Amniotic stem cell (primary cell): ENCODE measurements around the gene IGSF22.

Experiments
- DNase-seq: peaks from one replicate; lab custom pipeline; 2025; lab: John Stamatoyannopoulos, UW

Gene IGSF22

GRCh38 chr11:18743900-18744514 lies 18.0 kb upstream of the IGSF22 start:
- no peak for DNase-seq

- DNase-seq = no peak
These were observed 17.4 kb upstream of the IGSF22 start for GRCh38 chr11:18743365-18743764.

GRCh38 chr11:18741783-18742182 lies 15.8 kb upstream of the IGSF22 start:
- DNase-seq = no peak

- DNase-seq = no peak
These were observed 13.7 kb upstream of the IGSF22 start for GRCh38 chr11:18739685-18740084.

DNA sequence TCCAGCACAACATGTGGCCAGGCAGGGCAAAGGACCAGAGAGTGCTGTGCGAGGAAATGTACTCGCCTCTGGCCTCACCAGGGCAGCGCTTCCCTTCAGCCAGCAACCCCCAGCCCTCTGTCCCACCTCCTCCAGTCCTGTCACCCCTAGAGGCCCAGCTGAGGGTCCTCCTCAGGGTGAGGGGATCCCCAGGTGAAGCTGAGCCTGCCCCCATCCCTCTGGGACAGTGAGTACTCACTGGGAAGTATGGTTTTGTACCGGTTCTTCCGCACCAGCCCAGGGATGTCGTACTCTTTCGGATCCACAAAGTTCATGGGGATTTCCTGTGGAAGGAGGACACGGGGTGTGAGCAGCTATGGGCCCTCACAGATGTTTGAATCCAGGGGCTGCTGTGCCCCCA lies 11.7 kb upstream of the IGSF22 start:
- no peak for DNase-seq

- DNase-seq = no peak
These were observed 10.7 kb upstream of the IGSF22 start for GRCh38 chr11:18736590-18737148.

- no peak for DNase-seq
These were observed 7.2 kb upstream of the IGSF22 start for GRCh38 chr11:18733202-18733601.

DNA sequence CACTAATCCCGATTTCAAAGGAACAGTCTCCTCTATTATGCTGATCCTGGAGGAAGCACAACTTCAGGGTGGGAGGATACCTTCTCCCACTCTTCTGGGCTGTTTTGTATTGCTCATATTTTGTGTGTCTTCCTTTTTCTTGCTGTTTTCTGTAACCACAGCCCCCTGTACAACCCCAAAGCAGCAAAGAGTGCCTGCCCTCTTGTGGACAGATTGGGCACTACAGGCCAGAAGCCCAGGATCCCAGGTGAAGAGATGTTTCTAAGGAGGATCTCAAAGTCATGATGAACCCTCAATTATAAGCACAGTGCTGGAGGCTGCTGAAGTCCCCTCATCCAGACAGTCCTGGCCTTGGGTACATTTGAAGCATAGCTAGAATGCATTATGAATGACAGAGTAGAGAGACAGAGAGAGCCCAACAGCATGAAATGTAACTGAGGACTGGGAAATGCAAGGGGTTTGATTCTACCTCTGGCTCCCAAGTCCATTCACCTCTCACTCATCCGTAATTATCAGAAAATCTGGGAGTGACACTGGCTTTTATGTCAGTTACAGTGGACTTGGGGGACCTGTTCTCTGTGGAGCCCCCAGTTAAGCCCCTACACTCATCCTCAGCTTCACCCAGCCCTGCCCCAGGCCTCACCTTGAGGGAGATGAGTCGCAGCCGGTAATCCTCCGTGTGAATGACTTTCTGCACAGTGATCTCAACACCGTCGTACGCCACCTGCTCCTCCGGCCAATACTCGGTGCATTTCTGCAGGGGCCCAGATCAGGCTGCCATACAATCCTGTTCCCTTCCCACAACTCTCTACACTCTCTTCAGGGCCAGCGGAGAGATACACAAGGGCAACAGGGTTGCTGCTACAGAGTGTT lies 6.2 kb upstream of the IGSF22 start:
- no peak for DNase-seq

DNA sequence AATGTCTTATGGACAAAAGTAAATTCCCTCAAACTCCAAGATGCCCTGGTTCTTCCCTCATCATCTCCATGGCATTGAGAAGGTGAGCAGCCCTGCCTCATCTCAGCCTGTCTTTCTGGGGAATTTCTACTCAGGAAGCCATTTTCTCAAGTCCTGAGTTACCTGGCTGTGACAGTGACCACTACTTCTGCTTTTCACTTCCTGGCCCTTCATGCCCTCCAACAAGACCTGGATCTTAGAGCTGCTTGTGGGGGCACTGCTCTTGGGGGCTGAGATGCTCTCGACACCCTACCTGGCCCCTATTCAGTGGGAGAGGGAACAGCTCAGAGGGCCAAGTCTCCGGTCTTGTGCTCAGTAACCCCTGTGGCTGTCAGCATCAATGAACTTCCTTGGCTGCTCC lies 5.5 kb upstream of the IGSF22 start:
- no peak for DNase-seq

DNA sequence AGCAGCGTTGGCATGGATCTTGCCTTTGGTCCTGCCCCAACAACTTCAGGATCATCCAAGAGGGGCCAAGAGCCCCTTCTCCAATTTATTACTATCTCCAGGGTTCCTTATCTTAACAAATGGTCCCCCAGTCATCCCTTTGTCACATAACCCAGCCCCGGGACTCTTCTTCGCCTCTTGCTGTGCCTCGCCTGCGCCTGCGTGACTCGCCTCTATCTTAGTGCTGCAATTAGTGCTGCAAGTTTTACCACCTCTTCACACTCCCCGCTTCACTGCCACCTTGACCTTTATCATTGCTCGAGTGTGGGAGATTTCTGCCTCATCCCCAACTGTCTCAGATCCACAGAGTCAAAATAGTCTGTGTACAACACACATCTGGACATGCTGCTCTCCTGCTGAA lies 4.0 kb upstream of the IGSF22 start:
- DNase-seq = no peak

DNA sequence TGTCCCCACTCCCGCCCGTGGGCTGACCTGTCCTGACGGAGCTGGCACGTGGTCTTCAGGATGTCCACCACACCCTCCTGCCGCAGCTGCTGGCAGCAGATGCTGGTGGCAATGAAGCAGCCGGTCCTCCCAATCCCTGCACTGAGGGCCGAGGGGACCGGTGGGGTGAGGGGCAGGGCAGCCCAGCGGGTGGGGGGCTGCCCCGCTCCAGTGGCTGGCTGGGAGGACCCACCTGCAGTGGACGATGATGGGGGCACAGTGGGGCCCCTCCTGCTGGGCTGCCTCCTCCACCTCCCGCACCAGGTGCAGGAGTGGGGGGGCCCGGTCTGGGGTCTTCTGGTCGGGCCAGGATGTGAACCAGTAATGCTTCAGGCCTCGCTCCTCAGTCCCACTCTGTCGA lies 3.4 kb upstream of the IGSF22 start:
- no peak for DNase-seq

GRCh38 chr11:18728658-18729057 lies 2.7 kb upstream of the IGSF22 start:
- no peak for DNase-seq

DNA sequence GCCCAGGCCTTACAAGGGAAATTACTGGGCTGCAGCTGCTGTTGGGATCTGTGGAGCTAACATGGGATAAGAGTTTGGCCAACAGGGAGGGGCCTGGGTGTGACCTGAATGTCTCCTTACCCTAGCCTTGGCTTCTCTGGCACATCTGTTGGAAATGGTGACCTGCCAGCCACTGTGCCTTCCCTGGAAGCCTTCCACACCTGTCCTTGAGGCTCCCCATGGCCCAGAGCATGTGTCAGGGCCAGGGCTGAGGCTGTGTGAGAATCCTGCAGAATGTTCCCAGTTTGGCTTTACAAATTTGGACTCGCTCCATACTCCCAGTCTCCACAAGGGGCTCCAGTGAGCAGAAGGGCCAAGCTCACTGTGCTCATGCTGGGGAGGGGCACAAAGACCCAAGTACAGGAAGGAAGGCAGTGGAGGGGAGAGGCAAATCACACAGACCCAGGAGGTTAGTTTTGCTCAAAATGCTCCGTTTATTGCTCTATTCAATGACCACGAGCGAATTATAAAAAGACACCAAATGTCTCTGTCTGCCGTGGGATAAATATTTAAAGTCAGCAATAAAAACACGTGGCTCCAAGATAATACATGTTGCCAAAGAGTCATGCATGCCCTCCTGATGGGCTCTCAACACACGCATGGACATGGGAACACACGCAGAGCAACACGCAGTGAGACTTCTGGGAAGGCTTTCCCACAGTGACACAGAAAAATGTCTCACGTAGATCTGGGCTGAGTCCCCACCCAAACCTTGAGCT lies 1.7 kb upstream of the IGSF22 start:
- no peak for DNase-seq

- no peak for DNase-seq
These were observed 2.0 kb downstream of the IGSF22 start for GRCh38 chr11:18723991-18724390.

GRCh38 chr11:18722293-18722637 lies 3.7 kb downstream of the IGSF22 start:
- DNase-seq = no peak

DNA sequence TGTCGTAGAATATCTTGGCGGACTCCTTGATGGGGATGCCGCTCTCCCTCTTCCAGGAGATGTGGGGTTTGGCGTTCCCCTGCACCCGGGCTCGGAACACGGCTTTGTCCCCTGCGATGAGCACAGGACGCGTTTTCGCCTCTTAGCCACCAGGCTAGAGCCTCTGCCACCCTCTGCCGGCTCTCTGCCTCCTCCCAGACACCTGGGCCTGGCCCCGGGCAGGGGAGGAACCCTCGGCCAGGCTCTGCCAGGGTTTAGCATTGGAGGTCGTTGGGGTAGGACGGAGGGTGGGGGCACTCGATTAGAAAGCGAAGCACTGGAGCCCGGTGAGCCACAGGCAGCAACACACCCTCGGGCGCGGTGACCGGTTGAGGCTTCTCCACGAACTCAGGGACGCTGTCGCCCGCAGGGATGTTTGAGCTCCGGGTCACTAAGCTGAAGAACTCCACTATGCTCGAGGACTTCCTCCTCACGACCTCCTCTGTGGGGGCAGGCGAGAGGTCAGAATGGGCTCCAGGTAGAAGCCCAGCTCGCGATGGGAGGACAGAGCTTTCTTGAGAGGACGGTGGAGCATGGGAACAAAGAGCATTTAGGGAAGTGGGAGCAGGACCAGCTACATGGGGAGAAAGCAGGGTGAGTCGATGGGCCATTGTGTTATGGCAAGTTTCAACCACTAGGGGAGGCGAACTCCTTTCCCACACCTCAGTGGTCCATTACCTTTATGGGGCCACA lies 4.3 kb downstream of the IGSF22 start:
- no peak for DNase-seq

DNA sequence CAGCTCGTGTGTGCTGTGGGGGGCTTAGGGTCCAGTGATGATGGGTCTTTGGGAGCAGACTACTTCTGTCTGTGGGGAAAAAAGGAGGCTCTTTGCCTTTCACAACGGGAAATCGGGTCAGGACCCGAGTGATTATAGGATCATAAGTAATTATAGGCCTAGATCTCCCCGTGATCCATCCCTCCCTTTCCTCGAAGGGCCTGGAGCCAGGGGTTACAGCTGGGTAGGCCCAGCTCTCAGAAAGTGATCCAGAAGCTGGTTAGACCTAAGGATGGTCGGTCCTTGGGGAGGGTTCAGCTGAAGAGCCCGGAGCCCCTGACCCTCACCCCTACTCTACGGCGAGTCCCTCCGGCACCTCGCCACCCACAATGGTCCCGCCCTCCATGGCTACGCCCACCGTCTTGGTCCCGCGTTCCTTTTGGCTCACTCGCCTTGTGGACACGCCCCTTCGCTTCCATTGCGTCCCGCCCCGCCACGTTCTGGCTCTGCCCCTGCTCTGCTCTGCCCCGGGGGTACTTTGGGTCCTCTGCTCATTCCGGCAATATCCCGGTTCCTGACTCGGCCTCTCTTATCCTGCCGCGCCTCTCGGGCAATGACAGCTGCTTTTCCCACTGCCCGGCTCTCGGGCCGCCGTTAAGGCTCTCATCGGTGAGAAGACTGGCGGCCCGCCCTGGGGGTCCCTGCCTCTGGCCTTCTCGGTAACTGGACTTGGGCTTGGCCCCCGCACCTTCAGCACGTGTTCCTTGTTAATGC lies 5.0 kb downstream of the IGSF22 start:
- peak; percentile 66 for DNase-seq

DNA sequence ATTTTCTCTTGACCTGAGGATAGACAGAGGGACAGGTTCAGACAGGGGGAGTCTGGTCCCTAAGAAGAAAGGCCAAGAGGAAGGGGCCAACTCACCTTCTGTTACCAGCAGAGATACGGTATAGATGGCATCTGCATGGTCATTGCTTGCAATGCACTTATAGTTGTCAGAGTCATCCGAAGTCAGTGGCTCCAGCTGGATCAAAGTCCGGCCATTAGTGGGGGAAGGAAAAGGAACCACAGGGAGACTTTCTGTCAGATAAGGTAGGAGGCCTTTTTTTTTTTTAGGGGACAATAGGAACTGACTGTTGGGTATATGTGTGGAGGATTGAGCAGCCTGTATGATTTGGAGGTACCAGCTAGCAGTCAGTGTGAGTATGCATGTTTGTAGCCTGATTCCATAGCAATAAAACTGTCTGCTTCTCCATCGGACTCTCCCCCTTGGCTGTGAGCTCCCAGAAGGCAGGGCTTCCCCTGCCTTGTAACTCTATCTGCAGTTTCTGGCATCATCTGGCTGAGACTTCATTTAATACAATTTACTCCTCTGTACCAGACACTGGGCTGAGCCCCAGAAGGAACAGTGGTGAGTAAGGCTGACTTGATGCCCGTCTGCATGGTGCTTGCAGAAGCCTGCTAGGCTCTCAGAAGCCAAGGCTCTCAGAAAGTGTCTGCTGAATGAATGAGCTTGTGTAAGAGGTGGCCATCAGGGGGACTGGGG lies 5.7 kb downstream of the IGSF22 start:
- DNase-seq = no peak

DNA sequence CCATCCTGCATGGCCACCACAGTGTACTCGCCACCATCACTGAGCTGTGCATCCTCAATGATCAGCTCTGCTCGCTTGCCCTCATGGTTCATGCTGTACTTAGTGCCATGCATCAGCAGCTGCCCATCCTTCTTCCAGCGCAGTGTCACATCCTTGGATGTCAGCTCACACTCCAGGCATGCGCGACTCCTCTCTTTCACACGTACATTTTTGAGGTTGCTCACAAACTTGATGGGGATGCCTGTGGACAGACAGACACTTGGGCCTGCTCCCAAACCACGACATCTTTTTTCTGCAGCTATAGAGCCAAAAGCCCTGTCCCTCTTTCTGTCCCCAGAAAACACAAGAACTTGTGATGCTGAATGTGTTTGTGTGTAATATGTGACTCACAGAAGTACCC lies 10.5 kb downstream of the IGSF22 start:
- no peak for DNase-seq

GRCh38 chr11:18714443-18714780 lies 11.6 kb downstream of the IGSF22 start:
- no peak for DNase-seq
